HTERT RPE-1 (cell line): ENCODE results near the gene PLEKHS1.
"Not testable (repeated sequence)": the region's sequence is repeated elsewhere in the genome, so short reads cannot be mapped to it uniquely, and the experiment has no call there.

Experiments
- in situ Hi-C: fragments of 300-500 bp; cut with MboI; formaldehyde crosslinking; loops from 4 replicates; pipeline ENCODE4 v1.14.3; 2020; ENCODE audit warnings: low sequenced_read_pairs

PLEKHS1 gene

DNA sequence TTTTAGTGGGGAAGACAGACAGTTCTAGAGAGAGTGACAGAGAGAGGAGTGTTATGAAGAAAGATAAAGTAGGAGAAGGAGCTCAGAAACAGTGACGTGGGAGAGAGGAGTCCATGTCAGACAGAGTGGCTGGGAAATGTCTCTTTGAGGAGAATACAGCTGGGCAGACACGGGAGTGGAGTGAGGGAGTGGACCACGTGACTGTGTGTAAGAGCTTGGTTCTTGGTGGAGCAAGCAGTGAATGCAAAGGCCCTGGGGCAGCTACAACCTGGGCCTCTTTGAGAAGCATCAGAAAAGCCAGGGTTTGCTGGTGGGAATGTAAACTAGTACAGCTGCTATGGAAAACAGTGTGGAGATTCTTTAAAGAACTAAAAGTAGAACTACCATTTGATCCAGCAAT lies 11.9 kb upstream of the PLEKHS1 start:
- in situ Hi-C loops, result no loop called here

DNA sequence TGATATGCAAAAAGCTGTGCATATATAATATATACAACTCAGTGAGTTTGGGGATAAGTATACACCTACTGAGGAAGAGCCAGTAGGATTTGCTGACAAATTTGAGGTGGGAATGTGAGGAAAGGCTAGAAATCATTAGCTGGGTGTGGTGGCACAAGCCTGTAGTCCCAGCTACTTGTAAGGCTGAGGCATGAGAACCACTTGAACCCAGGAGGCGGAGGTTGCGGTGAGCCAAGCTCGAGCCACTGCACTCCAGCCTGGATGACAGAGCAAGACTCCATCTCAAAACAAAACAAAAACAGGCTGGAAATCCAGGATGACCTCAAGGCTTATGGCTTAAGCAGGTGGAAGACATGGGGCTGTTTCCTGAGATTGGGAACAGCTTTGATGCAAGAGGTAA lies 10.6 kb upstream of the PLEKHS1 start:
- in situ Hi-C loops, result no loop called here

- in situ Hi-C loops, result no loop called here
Measured at GRCh38 chr10:113742466-113742865, 9.0 kb upstream of the PLEKHS1 start.

- in situ Hi-C loops, result no loop called here
Measured at GRCh38 chr10:113743594-113743993, 7.9 kb upstream of the PLEKHS1 start.

DNA sequence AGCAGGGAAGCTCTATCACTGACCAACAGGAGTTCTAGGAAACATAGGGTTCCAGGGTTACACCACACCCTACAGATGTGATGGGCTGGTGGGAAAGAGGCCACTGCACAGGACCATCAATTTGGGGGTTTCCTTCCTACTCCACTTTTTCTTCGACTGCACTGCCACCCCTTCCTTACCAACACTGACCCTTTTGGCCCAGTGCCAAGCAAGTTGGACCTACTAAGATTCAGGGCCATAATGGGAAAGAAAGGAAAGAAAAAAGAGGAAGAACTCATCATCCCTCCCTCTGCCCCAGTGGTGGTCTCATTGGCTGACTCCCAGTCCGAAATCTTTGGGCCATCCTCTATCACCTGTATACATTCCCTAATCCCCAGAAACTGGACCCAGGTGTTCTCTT lies 6.1 kb upstream of the PLEKHS1 start:
- in situ Hi-C loops, result no loop called here

DNA sequence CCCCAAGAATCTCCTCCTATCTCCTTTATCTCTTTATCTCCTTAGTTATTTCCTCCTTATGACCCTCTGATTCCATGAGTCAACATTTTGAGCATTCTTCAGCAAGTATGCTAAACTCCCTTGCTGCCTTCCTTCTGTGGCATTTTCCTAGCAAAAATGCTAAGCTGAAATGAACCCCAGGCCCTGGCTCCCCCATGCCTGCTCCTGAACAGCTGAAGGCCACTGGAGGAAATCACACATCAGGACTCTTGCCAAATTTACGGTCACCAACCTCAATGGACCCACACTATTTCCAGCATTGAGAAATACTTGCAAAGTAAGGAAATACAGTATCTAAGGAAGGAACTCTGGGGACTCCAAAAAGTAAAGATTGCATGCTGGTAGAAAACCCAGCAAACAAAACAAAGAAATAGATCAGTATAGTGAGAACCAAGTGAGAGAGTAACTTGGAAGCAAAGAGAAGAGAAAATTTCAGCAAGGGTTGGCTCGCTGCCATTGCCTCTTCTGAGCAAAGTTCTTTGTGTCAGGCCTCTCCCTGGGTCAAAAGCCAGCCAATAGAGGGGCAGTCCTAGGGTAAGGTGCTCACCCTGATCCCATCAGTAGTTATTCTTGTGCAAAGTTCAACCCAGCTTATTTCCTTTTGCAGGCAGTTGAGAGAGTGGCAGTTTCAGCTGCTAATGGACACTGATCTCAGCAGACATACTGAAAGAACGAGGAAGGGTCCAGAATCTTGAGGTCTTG lies 5.1 kb upstream of the PLEKHS1 start:
- in situ Hi-C loops, result no loop called here

DNA sequence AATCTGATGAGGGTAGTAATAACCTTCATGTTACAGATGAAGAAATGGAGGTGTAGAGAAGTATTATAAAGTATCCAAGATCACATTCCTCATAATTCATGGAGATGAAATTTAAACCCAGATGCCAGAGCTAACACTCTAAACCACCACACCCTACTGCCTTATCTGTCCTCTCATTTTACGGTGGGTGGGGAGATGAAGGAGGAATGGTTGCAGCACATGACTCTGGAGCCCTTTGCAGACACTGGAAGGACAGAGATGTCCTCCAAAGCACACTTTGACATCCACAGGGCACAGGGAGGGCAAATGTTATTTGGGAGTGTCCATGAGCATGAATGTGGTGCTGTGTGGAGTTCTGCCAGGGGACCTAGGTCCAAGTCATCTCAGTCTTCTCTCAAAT lies 1.1 kb downstream of the PLEKHS1 start:
- in situ Hi-C loops, result no loop called here

DNA sequence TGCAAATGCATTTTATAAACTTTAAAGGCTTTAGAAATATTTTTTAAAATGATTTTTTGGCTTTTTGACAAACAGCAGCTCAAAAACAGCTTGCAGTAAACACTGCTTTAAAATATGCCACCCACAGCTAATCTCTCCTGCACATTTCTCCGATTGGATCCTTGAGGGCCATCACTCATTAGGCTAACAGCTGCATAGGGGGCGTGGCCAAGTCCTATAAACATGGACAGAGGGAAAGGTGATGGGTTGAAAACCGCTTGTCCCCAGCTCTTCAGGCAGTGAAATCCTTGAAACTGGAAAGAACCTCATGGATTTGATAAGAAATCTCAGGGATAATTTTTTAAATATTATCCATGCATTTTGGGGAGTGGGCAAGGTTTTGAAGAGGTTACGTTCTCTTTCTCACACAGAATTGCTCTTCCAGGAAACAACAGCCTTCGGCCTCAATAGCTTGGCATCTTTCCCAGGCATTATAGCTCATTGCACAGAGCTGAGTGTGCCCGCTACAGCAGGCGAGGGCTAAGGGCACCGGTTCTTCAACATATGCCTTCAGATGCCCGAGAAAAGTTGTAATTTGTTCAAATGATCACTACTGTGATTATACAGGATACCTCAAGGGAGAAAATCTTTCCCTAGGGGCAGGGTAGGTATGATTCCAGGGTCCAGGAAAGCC lies 1.7 kb downstream of the PLEKHS1 start:
- in situ Hi-C loops, result no loop called here

DNA sequence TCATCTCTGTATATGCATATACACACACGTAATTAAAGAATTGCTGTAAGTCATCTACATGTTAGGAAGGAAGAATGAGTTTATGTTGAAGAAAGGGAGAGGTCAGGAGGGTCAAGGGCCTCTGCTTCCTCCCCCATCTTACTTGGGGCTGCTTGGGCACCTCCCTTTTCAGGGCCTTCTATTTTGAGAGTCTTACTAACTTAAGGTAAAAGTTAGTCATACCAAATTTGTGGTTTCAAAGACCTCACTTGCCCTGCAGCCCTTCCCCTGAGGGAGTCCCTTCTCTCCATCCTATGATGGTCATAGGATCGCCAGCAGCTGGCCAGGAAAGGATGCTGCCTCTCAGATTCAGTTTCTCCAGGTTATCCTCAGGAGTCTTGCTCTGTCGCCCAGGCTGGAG lies 2.6 kb downstream of the PLEKHS1 start:
- in situ Hi-C loops, result no loop called here

GRCh38 chr10:113754768-113755167 lies 3.3 kb downstream of the PLEKHS1 start:
- in situ Hi-C loops, result no loop called here

DNA sequence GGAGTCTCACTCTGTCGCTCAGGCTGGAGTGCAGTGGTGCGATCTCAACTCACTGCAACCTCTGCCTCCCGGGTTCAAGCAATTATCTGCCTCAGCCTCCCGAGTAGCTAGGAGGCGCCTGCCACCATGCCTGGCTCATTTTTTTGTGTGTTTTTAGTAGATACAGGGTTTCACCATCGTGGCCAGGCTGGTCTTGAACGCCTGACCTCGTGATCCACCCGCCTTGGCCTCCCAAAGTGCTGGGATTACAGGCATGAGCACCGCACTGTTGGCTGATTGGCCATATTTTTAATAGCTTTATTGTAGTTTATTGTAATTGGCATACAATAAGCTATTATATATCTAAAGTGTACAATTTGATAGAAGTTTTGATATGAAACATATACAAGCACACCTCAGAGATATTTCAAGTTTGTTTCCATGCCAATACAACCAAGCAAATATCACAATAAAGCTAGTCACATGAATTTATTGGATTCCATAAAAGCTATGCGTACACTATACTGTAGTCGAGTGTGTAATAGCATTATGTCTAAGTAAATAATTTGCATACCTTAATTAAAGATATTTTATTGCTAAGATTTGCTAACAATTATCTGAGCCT lies 5.6 kb downstream of the PLEKHS1 start:
- in situ Hi-C loops, result no loop called here

DNA sequence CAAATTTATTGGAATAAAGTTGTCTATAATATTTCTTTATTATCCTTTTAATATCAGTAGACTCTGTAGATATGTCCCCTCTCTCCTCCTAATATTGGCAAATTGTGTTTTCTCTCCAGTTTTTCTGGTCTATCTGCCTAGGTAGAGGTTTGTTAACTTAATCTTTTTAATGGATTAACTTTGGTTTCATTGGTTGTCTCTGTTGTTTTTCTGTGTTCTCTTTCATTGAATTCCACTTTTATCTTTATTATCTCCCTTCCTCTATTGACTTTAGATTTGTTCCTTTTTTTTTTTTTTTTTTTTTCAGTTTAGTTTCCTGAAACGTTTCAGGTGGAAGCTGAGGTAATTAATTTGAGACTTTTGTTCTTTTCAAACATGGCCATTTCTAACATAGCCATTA lies 10.6 kb downstream of the PLEKHS1 start:
- in situ Hi-C loops, result no loop called here

- in situ Hi-C loops, result no loop called here
Measured at GRCh38 chr10:113764582-113764981, 13.1 kb downstream of the PLEKHS1 start.

GRCh38 chr10:113765910-113766309 lies 14.4 kb downstream of the PLEKHS1 start:
- in situ Hi-C loops, result no loop called here

GRCh38 chr10:113767222-113767621 lies 15.7 kb downstream of the PLEKHS1 start:
- in situ Hi-C loops, result no loop called here

DNA sequence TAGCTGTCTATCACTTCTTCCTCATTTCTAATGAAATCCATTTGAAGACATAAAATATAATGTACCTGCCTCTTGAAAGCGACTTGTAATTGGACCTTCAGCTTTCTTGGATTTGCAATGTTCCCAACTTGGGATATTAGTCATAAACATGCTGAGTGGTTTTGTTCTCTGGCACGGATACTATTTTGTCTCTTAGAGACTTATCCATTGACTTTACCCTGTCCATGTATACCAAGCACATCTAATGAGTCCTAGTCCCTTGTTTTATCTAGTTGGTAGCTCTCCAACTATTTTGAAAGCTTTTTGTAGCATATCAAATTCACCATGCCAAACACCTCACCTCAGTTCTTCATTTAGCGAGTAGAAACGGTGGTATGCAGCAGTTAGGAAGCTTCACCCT lies 18.9 kb downstream of the PLEKHS1 start:
- in situ Hi-C loops, result no loop called here

GRCh38 chr10:113771131-113771530 lies 19.6 kb downstream of the PLEKHS1 start:
- in situ Hi-C loops, result not testable (repeated sequence)

DNA sequence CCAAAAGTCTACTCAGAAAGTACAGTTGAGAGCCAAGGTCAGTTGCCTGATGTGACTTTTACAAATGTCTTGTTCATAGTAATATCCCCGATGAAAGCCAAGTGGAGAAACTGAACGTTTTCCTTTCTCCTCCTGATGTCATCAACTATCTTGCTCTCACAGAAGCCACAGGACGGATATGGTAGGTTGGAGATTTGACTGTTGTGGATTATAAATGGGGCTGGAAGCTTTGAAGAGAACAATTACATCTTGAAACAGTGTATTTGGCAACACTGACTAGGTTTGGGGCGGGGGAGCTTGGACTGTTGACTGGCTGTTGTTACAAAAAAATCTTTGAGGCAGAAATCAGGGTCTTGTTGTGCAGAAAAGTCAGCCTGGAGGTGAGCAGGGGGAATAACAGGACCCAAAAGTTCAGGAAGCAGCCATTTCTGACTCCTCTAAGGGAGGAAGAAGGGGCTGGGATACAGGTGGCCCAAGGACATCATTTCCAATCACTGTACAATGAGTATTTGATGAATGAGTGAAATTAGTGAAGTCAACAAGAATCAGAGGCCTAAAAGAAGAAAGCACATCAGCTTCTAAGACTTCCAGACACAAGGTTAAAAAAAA lies 24.3 kb downstream of the PLEKHS1 start:
- in situ Hi-C loops, result no loop called here

GRCh38 chr10:113776553-113776952 lies 25.1 kb downstream of the PLEKHS1 start:
- in situ Hi-C loops, result no loop called here

DNA sequence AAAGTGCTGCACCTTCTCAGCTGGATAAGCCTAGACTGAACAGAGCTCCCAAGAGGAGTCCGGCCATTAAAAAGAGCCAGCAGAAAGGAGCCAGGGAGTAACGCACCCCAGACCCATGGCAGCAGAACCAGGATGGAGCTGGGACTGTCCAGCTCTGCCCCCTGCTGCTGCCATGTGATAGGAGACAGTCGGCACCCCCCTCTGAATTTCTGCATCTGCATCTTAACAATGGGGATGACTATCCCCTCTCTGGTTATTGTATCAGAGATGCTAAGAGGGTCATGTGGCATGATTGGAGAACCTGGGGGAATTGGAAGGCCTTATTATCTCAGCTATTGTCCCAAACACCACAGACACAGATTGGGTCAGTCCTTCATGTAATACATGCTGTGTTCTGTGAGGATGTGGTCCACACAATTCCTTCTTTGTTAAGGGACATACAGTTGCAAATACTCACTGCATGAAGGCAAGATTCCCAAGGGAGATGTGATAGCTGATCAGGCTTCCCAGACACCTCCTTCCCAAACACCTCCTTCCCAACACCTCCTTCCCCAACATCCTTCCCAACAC lies 29.3 kb downstream of the PLEKHS1 start:
- in situ Hi-C loops, result no loop called here

DNA sequence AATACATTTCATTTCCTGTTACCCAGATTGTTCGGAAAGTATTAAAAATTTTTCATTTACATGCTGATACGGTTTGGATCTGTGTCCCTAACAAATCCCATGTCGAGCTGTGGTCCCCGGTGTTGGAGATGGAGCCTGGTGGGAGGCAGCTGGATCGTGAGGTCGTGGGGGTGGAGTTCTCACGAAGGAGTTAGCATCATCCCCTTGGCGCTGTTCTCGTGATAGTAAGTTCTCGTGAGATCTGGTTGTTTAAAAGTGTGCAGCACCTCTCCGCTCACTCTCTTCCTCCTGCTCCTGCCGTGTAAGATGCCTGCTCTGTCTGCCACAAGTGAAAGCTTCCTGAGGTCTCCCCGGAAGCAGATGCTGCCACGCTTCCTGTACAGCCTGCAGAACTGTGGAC lies 30.9 kb downstream of the PLEKHS1 start:
- in situ Hi-C loops, result no loop called here
